Activated T-helper 17 cell treated with anti-CD3 and anti-CD28 coated beads, Interleukin-2, amount 50 U/mL, for 72 hours (primary cell): ENCODE results near the gene FAM193A. TPM values are rescaled to one million over a fixed set of nuclear protein-coding genes. Genes with fewer than 3 reads are reported as not detected.
"Not testable (repeated sequence)": the region's sequence is repeated elsewhere in the genome, so short reads cannot be mapped to it uniquely, and the experiment has no call there.

ENCODE experiments used
- ATAC-seq: fragments of 150-1000 bp; cut with Tn5 transposase; replicated peaks from 2 replicates; pipeline ENCODE4 v1.10.0; 2021; ENCODE audit warnings: mild to moderate bottlenecking, moderate library complexity
- H3K27ac Mint-ChIP-seq: one replicate; pipeline ENCODE4 v1.8.0; 2022; ENCODE audit warnings: mixed read lengths
- H3K27me3 Mint-ChIP-seq: one replicate; pipeline ENCODE4 v1.8.0; 2022; ENCODE audit warnings: mixed read lengths
- H3K36me3 Mint-ChIP-seq: one replicate; pipeline ENCODE4 v1.8.0; 2022; ENCODE audit warnings: low read depth, mild to moderate bottlenecking, mixed read lengths
- H3K4me1 Mint-ChIP-seq: one replicate; pipeline ENCODE4 v1.8.0; 2022; ENCODE audit warnings: mixed read lengths
- H3K4me3 Mint-ChIP-seq: one replicate; pipeline ENCODE4 v1.8.0; 2022; ENCODE audit warnings: mild to moderate bottlenecking, mixed read lengths
- H3K9me3 Mint-ChIP-seq: one replicate; pipeline ENCODE4 v1.8.0; 2022; ENCODE audit warnings: mixed read lengths
- total RNA-seq, 2 donors: library from RNA; stranded (reverse); gene quantifications; one replicate each; pipeline ENCODE4 v1.2.3, GENCODE V29; 2022

FAM193A gene
- total RNA-seq, 2 donors from 2014 or later, result 28.9 to 35.3 TPM

DNA sequence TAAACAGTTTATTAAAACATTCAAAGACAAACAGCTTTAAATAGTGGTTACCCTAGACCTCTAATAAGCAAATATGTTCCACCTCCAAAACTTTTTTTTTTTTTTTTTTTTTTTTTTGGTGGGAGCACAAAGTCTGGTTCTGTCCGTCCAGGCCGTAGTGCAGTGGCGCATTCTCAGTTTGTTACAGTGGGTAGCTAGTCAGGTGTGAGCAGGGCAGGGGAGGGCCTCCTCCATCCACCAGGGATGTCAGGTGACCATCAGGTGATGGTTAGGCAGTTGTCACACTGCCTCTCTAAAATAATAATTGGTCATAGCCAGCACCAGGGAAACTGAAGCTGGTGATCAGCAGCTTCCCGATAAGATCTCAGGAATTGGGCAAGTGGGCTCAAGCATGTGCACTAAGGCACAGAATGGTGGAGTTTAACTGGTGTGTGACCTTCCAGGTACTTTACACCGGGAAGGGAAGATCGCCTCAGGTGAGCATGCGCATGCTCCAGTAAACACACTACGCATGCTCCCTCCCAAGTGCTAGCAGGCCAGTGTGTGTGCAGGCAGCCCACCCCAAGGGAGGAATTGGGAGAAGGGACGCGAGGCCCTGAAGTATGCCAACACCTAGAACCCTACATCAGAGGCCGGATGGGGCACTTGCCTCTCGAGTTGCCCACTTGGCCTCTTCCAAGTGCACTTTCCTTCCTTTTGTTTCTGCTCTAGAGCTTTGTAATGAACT, 192.5 kb downstream of the FAM193A start:
- no peaks in the 10 kb centered on the region for H3K9me3 Mint-ChIP-seq
- no peak for ATAC-seq
- H3K4me3 Mint-ChIP-seq, result no peak overlapping the region
- H3K27me3 Mint-ChIP-seq, result no peaks in the 10 kb centered on the region
- H3K36me3 Mint-ChIP-seq, result peaks cover 36% of the 10 kb centered on the region
- H3K27ac Mint-ChIP-seq, result peak overlapping the region; percentile 66
- peaks cover 10% of the 10 kb centered on the region for H3K4me1 Mint-ChIP-seq

DNA sequence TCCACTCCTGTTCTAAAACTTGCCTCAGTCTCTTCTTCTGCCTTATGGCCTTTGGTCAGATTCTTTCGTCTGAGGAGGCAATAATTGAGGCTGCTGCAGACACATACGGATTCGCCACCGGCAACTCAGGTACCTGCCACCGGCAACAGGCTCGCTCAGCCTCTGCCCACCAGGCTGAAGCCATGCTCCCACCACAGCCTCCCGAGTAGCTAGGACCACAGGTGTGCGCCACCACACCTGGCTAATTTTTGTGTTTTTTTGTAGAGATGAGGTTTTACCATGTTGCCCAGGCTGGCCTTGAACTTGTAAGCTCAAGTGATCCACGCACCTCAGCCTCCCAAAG, 193.1 kb downstream of the FAM193A start:
- Mint-ChIP-seq H3K36me3 (peaks cover 36% of the 10 kb centered on the region), H3K4me3 (no peak overlapping the region), H3K9me3 (no peaks in the 10 kb centered on the region), H3K27ac (peak overlapping the region; percentile 66), H3K27me3 (no peaks in the 10 kb centered on the region), H3K4me1 (peaks cover 9% of the 10 kb centered on the region)
- no peak for ATAC-seq

DNA sequence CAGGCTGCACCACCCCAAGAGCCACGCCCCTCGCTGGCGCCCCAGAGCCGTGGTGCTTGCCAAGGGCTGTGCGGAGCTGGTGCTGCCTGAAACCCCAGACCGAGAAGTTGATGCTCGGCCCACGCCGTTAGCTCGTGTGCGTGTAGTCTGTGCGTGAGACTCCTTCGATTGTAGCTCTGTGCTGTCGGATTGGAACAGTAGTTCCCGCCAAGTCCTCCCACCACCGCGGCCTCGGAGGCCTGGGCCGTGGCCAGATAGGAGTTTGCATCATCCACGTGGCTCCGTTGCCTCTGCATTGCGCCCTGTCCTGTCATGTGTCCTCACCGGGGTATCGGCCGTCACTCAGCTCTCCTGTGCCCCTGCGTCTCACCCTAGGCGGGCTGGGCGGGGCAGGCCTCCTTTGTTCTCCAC, 195.5 kb downstream of the FAM193A start:
- Mint-ChIP-seq H3K36me3 (peaks cover 57% of the 10 kb centered on the region), H3K4me3 (no peak overlapping the region), H3K27ac (no peak overlapping the region), H3K4me1 (peaks cover 16% of the 10 kb centered on the region), H3K27me3 (no peaks in the 10 kb centered on the region), H3K9me3 (peaks cover 4% of the 10 kb centered on the region)
- no peak for ATAC-seq

DNA sequence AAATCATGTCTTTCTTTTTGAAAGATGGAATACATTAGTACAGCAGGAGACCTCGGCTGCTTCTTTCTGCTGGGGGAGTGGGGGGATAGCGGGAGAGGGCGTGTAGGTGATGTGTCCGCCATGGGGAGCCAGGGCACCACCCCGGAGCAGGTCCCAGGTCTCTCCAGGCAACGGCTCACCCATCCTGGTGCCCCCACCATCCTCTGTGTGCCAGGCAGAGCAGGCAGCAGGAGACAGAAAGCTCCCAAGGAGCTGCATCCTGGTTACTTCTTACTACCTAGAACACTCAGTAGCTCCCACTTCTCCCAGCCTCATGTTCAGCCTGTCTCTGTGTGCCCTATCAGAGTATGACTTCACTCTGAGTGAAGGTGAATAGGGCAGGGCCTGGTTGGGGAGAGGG, 196.1 kb downstream of the FAM193A start:
- Mint-ChIP-seq H3K27me3 (no peaks in the 10 kb centered on the region), H3K4me3 (no peak overlapping the region), H3K36me3 (peaks cover 57% of the 10 kb centered on the region), H3K27ac (peak overlapping the region; percentile 79), H3K4me1 (peaks cover 16% of the 10 kb centered on the region), H3K9me3 (peaks cover 4% of the 10 kb centered on the region)
- no peak for ATAC-seq

DNA sequence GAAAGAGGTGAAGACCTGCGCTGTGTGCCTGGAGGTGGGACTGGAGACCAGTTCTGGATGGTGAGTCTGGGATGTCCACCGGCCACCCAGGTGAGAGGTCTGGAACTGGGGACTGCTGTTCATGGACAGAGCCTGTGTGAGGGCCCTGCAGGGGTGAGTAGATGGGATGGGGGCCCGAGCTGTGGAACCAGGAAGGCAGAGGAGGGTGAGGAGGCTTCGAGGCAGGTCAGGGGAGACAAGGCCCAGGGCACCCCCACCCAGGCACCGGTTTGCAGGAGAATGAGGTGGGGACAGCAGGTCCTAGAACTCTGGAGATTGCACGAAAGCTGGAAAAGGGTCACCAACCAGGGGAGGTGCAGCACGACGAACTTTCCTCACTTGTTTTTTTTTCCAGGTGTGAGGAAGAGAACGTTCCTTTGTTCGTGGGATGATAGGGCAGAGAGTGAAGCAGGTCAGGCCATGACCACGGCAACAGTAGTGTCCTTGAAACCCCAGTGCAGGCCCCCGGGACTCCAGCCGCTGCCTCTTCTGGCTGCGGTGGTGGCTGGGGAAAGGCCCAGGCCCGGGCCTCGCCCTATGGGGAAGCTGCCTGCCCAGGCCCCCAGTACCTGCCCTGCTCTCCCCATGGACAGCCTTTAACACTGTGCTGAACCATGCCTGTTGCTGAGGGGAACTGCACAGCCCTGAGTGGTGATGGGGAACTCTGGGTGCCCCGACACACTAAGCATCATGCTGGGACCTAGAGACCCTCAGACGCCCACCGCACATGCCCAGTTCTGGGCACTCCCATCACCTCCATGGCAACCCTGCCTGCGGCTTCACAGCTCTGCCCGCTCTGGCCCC, 196.8 kb downstream of the FAM193A start:
- peak; percentile 21 for ATAC-seq
- Mint-ChIP-seq H3K4me3 (no peak overlapping the region), H3K4me1 (peaks cover 16% of the 10 kb centered on the region), H3K9me3 (peaks cover 5% of the 10 kb centered on the region), H3K27ac (peak overlapping the region; percentile 79), H3K27me3 (no peaks in the 10 kb centered on the region), H3K36me3 (peaks cover 58% of the 10 kb centered on the region)

DNA sequence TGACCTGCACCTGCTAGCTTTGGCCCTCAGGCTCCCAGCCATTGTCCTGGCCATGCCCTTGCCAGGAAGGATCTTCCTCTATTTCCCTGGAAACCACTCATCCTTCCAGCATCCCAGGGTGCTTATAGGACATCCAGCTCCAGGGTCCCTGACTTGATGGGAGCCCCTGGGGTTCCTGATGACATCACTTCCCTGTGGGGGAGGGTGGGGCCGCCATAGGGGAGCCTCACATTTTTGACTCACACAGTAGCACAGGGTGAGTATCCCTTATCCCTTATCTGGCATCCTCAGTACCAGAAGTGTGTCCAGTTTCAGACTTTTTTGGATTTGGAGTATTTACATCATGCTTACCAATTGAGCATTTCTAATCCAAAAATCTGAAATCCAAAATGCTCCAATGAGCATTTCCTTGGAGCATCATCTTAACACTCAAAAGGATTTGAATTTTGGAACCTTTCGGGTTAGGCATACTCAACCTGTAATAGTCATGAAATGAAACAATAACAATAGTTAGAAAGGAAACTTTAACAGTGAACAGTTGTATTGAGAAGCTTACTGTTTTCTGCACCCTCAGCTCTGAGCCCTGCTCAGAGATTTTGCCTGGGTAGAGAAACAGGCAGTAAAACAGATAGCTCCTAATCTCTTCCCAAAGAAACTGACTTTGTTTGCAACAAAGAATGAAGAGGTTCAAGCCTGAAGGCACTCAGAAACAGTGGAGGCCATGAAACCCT, 197.6 kb downstream of the FAM193A start:
- peaks cover 16% of the 10 kb centered on the region for H3K4me1 Mint-ChIP-seq
- peak; percentile 60 for ATAC-seq
- H3K4me3 Mint-ChIP-seq, result no peak overlapping the region
- peaks cover 62% of the 10 kb centered on the region for H3K36me3 Mint-ChIP-seq
- peak overlapping the region; percentile 78 for H3K27ac Mint-ChIP-seq
- H3K27me3 Mint-ChIP-seq, result no peaks in the 10 kb centered on the region
- H3K9me3 Mint-ChIP-seq, result peaks cover 7% of the 10 kb centered on the region

DNA sequence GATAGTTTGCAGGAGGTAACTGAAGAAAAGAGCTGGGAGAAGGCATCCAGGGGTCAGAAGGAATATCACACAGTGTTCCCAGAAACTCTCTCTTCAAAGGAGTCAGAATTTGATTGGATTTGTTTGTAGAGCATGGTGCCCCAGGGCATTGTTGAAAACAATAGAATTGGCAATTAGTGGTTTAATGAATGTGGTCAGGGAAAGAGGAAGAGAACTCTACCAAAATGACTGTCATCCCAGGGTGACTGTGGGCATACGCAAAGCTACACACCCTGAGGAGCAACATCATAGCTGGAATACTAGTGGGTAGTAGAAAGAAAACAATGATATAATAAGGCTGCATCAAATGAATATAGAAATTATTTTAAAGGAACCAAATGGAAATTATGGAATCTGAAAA, 198.2 kb downstream of the FAM193A start:
- peak overlapping the region; percentile 78 for H3K27ac Mint-ChIP-seq
- H3K27me3 Mint-ChIP-seq, result no peaks in the 10 kb centered on the region
- ATAC-seq, result peak; percentile 66
- peaks cover 16% of the 10 kb centered on the region for H3K4me1 Mint-ChIP-seq
- no peak overlapping the region for H3K4me3 Mint-ChIP-seq
- peaks cover 7% of the 10 kb centered on the region for H3K9me3 Mint-ChIP-seq
- peaks cover 60% of the 10 kb centered on the region for H3K36me3 Mint-ChIP-seq

DNA sequence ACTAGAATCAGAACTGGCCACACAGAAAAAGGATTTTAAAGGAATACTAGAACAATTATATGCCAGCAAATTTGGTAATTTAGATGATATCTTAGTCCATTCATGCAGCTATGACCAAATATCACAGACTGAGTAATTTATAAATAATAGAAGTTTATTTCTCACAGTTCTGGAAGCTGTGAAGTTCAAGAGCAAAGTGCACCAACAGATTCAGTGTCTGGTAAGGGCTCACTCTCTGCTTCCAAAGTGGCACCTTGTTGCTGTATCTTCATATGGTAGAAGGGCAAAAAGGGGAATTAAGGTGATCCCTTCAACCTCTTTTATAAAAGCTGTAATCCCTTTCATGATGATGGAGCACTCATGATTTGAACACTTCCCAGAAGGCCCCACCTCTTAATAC, 199.4 kb downstream of the FAM193A start:
- Mint-ChIP-seq H3K27me3 (no peaks in the 10 kb centered on the region), H3K27ac (peak overlapping the region; percentile 78), H3K36me3 (peaks cover 67% of the 10 kb centered on the region), H3K4me3 (no peak overlapping the region), H3K9me3 (peaks cover 7% of the 10 kb centered on the region), H3K4me1 (peaks cover 16% of the 10 kb centered on the region)
- ATAC-seq, result no peak

DNA sequence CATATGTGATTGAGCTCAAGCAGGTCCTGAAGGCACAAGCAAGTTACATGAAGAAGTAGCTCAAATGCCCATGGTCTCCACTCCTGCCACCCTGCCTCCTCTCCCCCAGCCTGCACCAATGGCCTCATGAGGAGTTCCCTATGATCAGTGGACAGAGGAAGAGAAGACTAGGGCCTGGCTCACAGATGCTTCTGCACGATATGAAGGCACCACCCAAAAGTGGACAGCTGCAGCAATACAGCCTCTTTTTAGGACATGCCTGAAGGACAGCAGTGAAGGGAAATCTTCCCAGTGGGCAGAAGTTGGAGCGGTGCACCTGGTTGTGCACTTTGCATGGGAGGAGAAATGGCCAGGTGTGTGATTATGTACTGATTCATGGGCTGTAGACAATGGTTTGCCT, 201.8 kb downstream of the FAM193A start:
- not testable (repeated sequence) for H3K9me3 Mint-ChIP-seq, H3K27me3 Mint-ChIP-seq, H3K4me3 Mint-ChIP-seq, ATAC-seq, H3K27ac Mint-ChIP-seq
- H3K4me1 Mint-ChIP-seq, result peaks cover 11% of the 10 kb centered on the region
- peaks cover 72% of the 10 kb centered on the region for H3K36me3 Mint-ChIP-seq

DNA sequence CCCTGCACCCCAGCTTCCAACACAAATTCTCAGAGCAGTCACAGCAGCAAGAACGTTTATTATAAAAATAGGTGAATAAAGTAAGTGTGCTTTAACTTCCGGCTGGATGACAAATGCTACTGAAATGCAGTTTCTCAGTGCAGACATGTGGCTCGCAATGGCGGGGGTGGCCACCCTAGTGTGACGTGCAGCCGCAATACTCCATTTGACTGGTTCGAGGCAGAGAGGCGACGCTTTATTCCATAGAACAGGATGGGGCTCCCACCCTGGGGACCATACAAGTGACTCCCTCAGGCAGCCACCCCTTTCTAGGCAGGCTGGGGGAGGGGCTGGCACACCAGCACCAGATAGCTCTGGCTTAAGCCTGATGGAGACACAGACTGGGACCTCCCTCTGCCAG, 205.2 kb downstream of the FAM193A start:
- H3K9me3 Mint-ChIP-seq, result peaks cover 3% of the 10 kb centered on the region
- no peaks in the 10 kb centered on the region for H3K27me3 Mint-ChIP-seq
- peak overlapping the region; percentile 31 for H3K27ac Mint-ChIP-seq
- H3K4me1 Mint-ChIP-seq, result peaks cover 15% of the 10 kb centered on the region
- peaks cover 80% of the 10 kb centered on the region for H3K36me3 Mint-ChIP-seq
- H3K4me3 Mint-ChIP-seq, result no peak overlapping the region
- no peak for ATAC-seq

DNA sequence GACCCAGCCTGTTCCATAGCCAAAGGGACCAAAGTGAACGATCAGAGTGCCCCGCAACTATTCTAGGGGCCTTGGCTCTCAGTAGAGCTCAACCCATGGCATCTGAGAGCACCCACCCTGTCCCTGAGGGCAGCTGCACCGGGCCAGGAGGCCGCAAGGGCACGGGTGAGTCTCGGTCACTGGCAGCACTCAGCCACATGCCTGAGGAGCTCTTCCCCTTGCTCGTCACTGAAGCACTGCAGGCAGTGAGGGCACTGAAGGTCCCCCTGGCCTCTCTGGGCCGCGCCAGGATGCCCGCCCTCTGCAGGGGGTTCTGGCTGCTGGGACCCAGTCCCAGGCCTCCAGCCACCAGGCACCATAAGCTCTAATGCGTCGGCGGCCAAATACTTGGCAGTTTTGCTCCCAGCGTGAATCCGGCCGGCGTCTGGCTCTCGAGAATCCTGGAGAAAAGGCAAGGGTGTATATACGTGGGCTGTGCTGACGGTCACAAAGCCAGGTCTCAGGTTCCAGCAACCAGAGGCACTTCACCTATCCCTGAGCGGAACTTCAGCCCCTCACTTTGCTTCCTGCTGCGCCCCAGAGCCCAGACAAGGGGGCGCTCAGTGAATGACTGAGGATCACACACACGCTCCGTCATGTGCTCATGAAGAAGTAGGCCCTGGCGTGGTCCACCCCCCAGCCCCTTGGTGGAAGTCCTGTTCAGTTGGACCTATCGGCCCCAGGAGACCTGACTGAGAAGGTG, 205.8 kb downstream of the FAM193A start:
- peaks cover 83% of the 10 kb centered on the region for H3K36me3 Mint-ChIP-seq
- no peak for ATAC-seq

DNA sequence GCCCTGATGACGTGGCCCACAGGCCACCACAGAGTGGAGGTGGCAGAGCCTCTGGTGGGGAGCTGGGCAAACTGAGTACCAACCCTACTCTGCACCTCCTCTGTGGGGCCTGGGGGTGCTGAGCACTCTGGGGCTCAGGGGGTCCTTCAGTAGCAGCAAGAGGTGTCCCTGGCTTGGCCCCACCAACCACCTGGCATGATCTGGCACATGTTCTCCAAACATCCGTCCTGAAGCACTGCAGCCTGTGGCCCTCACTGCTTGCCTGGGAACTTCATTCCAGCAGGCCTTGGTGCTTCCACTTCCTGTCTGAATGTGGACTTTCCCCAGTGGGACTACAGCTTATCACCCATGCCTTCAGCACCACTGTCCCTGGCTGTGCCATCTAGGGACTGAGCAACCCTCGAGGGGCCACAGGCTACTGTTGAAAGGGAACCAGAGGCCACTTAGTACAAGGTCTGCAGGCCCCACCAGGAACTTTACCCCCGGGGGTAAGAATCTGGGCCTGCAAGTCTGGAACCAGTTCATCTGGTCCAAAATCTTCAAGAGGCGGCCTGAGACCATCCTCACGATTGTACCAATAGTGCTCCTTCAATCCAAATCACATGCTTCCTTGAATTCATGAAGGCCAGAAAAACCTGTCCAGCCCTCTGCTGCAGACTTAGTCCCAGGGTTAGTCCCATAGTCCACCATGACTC, 206.5 kb downstream of the FAM193A start:
- H3K4me1 Mint-ChIP-seq, result peaks cover 25% of the 10 kb centered on the region
- ATAC-seq, result no peak
- no peak overlapping the region for H3K27ac Mint-ChIP-seq
- H3K4me3 Mint-ChIP-seq, result no peak overlapping the region
- H3K27me3 Mint-ChIP-seq, result no peaks in the 10 kb centered on the region
- peaks cover 90% of the 10 kb centered on the region for H3K36me3 Mint-ChIP-seq
- H3K9me3 Mint-ChIP-seq, result peaks cover 3% of the 10 kb centered on the region

More for the DNA sequence above, 205.8 kb downstream of the FAM193A start:
- Mint-ChIP-seq H3K27ac (peak overlapping the region; percentile 31), H3K4me3 (no peak overlapping the region), H3K4me1 (peaks cover 18% of the 10 kb centered on the region), H3K9me3 (peaks cover 3% of the 10 kb centered on the region), H3K27me3 (no peaks in the 10 kb centered on the region)

DNA sequence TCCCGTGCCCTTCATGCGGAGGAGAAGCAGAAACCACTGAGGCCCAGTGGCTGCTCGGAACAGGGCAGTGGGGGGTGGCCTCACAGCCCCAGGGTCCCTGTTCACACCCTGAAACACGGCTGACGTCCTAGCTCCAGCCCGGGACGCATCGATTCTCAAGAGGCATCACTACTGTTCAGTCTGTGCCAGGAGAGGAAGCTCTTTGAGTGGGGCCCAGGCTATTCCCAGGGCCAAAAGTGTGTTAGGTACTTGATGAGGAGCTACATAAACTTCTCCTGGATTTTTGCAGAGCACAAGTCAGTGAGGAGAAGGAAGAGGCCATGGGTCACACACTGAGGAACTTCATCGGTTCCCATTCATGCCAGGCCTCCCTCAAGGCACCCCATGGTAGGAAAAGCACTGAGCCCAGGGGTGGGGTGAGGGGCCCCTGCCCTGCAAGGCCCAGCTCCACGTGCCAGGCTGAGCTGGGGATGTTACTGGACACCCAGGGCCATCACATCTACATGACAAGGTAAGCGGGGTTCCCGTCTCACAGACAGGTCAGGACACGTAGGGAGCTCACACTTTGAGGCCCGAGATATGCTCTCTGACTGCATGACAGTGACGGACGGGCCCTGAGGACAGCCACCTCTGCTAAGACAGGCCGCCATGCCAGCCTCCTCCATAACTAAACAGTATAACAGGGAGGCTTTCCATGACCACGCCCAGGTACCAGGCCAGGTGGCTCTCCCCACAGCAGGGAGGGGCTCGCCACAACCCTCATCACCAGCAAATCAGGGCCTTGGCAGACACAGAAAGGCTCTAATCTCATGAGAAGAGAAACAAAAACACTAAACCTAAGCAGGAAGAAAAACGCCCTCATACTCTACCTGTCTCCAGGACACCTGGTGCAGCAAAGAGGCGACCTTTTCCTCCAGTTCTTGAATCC, 207.3 kb downstream of the FAM193A start:
- ATAC-seq, result no peak
- H3K4me1 Mint-ChIP-seq, result peaks cover 25% of the 10 kb centered on the region
- H3K4me3 Mint-ChIP-seq, result peak overlapping the region; percentile 84
- peak overlapping the region; percentile 92 for H3K27ac Mint-ChIP-seq
- H3K36me3 Mint-ChIP-seq, result peaks cover 93% of the 10 kb centered on the region
- H3K27me3 Mint-ChIP-seq, result no peaks in the 10 kb centered on the region
- H3K9me3 Mint-ChIP-seq, result no peaks in the 10 kb centered on the region
